GM12878 (cell line): Measurements from ENCODE around the gene NPAS4. TPM values are rescaled to one million over a fixed set of nuclear protein-coding genes. Genes with fewer than 3 reads are reported as not detected.

ENCODE experiments used
- ATAC-seq: fragments of 200-7000 bp; cut with Tn5 transposase; 3 replicates; pipeline ENCODE4 v1.9.1; 2020; ENCODE audit warnings: mild to moderate bottlenecking, moderate library complexity
- BruUV-seq: library from RNA; stranded (reverse); fragments of 400-500 nt; replicated peaks from 2 replicates; lab custom pipeline; 2021; lab: Mats Ljungman, UMichigan
- CTCF ChIA-PET: fragments of 300-600 bp; sonication (Branson Sonifier 250); formaldehyde crosslinking; extraction: SDS; loops from one replicate; lab custom pipeline; 2021; ENCODE audit warnings: inconsistent platforms; lab: Yijun Ruan, JAX
- POLR2A ChIA-PET: fragments of 350-600 bp; formaldehyde crosslinking; extraction: SDS; loops from one replicate; lab custom pipeline; 2021; ENCODE audit warnings: inconsistent platforms; lab: Charles Lee
- RAD21 ChIA-PET: fragments of 300-600 bp; sonication (Branson Sonifier 250); formaldehyde crosslinking; loops from one replicate; lab custom pipeline; 2023; ENCODE audit warnings: antibody characterized with exemption; ENCODE audit not compliant: unreplicated experiment; lab: Charles Lee
- SMC1A ChIA-PET: fragments of 300-600 bp; sonication (Branson Sonifier 250); formaldehyde crosslinking; loops from one replicate; lab custom pipeline; 2023; ENCODE audit not compliant: unreplicated experiment, uncharacterized antibody; lab: Charles Lee
- DNase-seq: peaks from one replicate; pipeline ENCODE4 v3.0.0-alpha.2; 2011; ENCODE audit warnings: low read depth, low spot score
- FAIRE-seq: peaks from 3 replicates; lab custom pipeline; 2011; peaks lifted over from hg19 to GRCh38; lab: Jason Lieb, UNC
- H2AFZ ChIP-seq: 2 replicates; pipeline ENCODE4 v1.6.0; 2011; ENCODE audit warnings: low read depth, low read length, control low read depth; ENCODE audit not compliant: control insufficient read depth
- H3K27ac ChIP-seq: 2 replicates; pipeline ENCODE4 v1.5.1; 2011; ENCODE audit warnings: control low read depth; ENCODE audit not compliant: control insufficient read depth, insufficient read depth
- H3K27me3 ChIP-seq, 2 experiments: replicated peaks in 1 of 2; 2 replicates each; pipeline versions ENCODE4 v1.6.0 to v1.6.1; 2011; ENCODE audit warnings: low read length in 1 of 2; ENCODE audit not compliant: control insufficient read depth in 2 of 2, insufficient read depth in 2 of 2
- H3K36me3 ChIP-seq, 2 experiments: 2 replicates each; pipeline ENCODE4 v1.5.1; 2011; ENCODE audit warnings: low read length in 1 of 2; ENCODE audit not compliant: control insufficient read depth in 2 of 2, insufficient read depth in 2 of 2
- H3K4me1 ChIP-seq: 2 replicates; pipeline ENCODE4 v1.6.1; 2011; ENCODE audit warnings: mild to moderate bottlenecking, low read length, moderate library complexity, mixed read lengths; ENCODE audit not compliant: control insufficient read depth, insufficient read depth
- H3K4me2 ChIP-seq: 2 replicates; pipeline ENCODE4 v1.6.0; 2011; ENCODE audit warnings: control low read depth; ENCODE audit not compliant: control insufficient read depth, insufficient read depth
- H3K4me3 ChIP-seq: fragments of 200-600 bp; sonication (generic); 2 replicates; pipeline ENCODE4 v1.5.1; 2016
- H3K79me2 ChIP-seq: 2 replicates; pipeline ENCODE4 v1.6.0; 2011; ENCODE audit warnings: low read length; ENCODE audit not compliant: control insufficient read depth, insufficient read depth
- H3K9ac ChIP-seq: 2 replicates; pipeline ENCODE4 v1.8.0; 2011; ENCODE audit warnings: low read length, control low read depth, mixed read lengths; ENCODE audit not compliant: control insufficient read depth, insufficient read depth
- H3K9me3 ChIP-seq: replicated peaks from 3 replicates; pipeline ENCODE4 v1.5.1; 2011; ENCODE audit warnings: mild to moderate bottlenecking, low read length; ENCODE audit not compliant: control insufficient read depth, insufficient read depth
- H4K20me1 ChIP-seq: 2 replicates; pipeline ENCODE4 v1.6.0; 2011; ENCODE audit not compliant: control insufficient read depth, insufficient read depth
- FOS ChIP-seq: IDR thresholded peaks from 3 replicates; pipeline ENCODE4 v1.6.1; 2011; ENCODE audit warnings: borderline replicate concordance; ENCODE audit not compliant: insufficient read length; ENCODE audit errors: extremely low read depth
- NFIC ChIP-seq: IDR thresholded peaks from 2 replicates; pipeline ENCODE4 v1.6.1; 2012; ENCODE audit warnings: low read depth, mild to moderate bottlenecking, inconsistent platforms, low read length, moderate library complexity
- NR2C2 ChIP-seq: IDR thresholded peaks from 2 replicates; pipeline ENCODE4 v1.6.1; 2011; ENCODE audit warnings: borderline replicate concordance, low read depth; ENCODE audit not compliant: control insufficient read depth, insufficient read length
- STAT3 ChIP-seq: IDR thresholded peaks from 2 replicates; pipeline ENCODE4 v1.6.1; 2011; ENCODE audit warnings: low read depth, low read length, improper control_type of control experiment
- ZNF24 ChIP-seq: fragments of 450-650 bp; IDR thresholded peaks from 2 replicates; pipeline ENCODE4 v1.6.1; 2017; ENCODE audit warnings: antibody characterized with exemption, mild to moderate bottlenecking
- WGBS: methylation state at CpG from one replicate; pipeline ENCODE4 v1.1.6; 2016; ENCODE audit warnings: low lambda C conversion rate; ENCODE audit not compliant: insufficient replicate concordance, insufficient coverage; ENCODE audit errors: missing lambda C conversion rate; 5-methylcytosine and 5-hydroxymethylcytosine counted together
- in situ Hi-C: fragments of 300-500 bp; cut with MboI; formaldehyde crosslinking; loops from 9 replicates; pipeline ENCODE4 v1.14.3; 2018; ENCODE audit warnings: mixed read lengths
- intact Hi-C: fragments of 100-400 bp; cut with micrococcal nuclease; formaldehyde crosslinking; loops from one replicate; pipeline ENCODE4 v1.14.2; 2022; ENCODE audit not compliant: unreplicated experiment
- polyA plus RNA-seq, 11 experiments: library from polyadenylated mRNA; depleted of rRNA in 4 of 11; unstranded in 6 of 11; stranded (reverse) in 5 of 11; fragments of >200 nt; fragmentation: Nextera tagmentation in 4 of 11; fragmentation: Illumina TruSeq in 1 of 11; extraction: Ambion mirVana in 4 of 11; extraction: Trizol in 1 of 11; gene quantifications; 1 replicate in 1 of 11; 2 replicates in 10 of 11; pipeline versions ENCODE4 v1.2.1 to v1.2.3, GENCODE V29; 2011 to 2016; ENCODE audit warnings: inconsistent platforms in 2 of 11, missing spikeins in 2 of 11, low read depth in 1 of 11
- small RNA-seq: library from RNA; depleted of rRNA; stranded (forward); fragments of <200 nt; gene quantifications from one replicate; pipeline ENCODE3, GENCODE V24; 2014
- total RNA-seq, 4 experiments: library from RNA; depleted of rRNA in 3 of 4; stranded (reverse); fragments of >200 nt in 3 of 4; fragmentation: Illumina TruSeq in 1 of 4; extraction: Trizol in 1 of 4; gene quantifications; 2 replicates each; pipeline versions ENCODE4 v1.2.1 to v1.2.3, GENCODE V29; 2013 to 2021
- TF ChIP-seq, protein P1 (sequence below): fragments of 450-650 bp; IDR thresholded peaks from 2 replicates; pipeline ENCODE4 v1.6.1; 2017; ENCODE audit warnings: low read depth, mild to moderate bottlenecking, moderate library complexity

Gene NPAS4
- total and polyA plus RNA-seq, 10 of the 15 experiments (the other 5 are each of a cell fraction or from before 2014, with no cell fraction given) = 0.03 to 0.18 (median 0.06) TPM; not detected in 7

- no TSS peak for BruUV-seq
- SMC1A ChIA-PET = no interaction called here
- in situ Hi-C loops = no loop called here
- no peak overlapping the region for H3K9ac ChIP-seq
- ATAC-seq (no peak), DNase-seq (no peak), FAIRE-seq (no peak)
- H3K27ac ChIP-seq = no peak overlapping the region
- intact Hi-C loops = no loop called here
- no peak overlapping the region for H3K4me3 ChIP-seq
- H3K36me3 ChIP-seq = no peaks in the 10 kb centered on the region
- H3K9me3 ChIP-seq = no peaks in the 10 kb centered on the region
- peaks cover 12% of the 10 kb centered on the region for H3K79me2 ChIP-seq
- no peaks in the 10 kb centered on the region for H4K20me1 ChIP-seq
- CTCF ChIA-PET = no interaction called here
- TF ChIP-seq NR2C2 (no peak), NFIC (no peak), ZNF24 (no peak), FOS (no peak), STAT3 (no peak)
- TF ChIP-seq, protein P1, sequence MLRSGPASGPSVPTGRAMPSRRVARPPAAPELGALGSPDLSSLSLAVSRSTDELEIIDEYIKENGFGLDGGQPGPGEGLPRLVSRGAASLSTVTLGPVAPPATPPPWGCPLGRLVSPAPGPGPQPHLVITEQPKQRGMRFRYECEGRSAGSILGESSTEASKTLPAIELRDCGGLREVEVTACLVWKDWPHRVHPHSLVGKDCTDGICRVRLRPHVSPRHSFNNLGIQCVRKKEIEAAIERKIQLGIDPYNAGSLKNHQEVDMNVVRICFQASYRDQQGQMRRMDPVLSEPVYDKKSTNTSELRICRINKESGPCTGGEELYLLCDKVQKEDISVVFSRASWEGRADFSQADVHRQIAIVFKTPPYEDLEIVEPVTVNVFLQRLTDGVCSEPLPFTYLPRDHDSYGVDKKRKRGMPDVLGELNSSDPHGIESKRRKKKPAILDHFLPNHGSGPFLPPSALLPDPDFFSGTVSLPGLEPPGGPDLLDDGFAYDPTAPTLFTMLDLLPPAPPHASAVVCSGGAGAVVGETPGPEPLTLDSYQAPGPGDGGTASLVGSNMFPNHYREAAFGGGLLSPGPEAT = no peak
- TF ChIP-seq, all 136 proteins: peak for 0
- Histone ChIP-seq H3K27me3 (no peaks in the 10 kb centered on the region), H2AFZ (no peak overlapping the region), H3K4me2 (no peak overlapping the region), H3K4me1 (no peaks in the 10 kb centered on the region)
- WGBS = 93% methylated on average over 39 of the region's 44 CpGs
- ChIA-PET POLR2A (no interaction called here), RAD21 (no interaction called here)
Measured at GRCh38 chr11:66475349-66476172, 54.7 kb downstream of the NPAS4 start.

Small RNAs within 50 kb of the gene (small RNA-seq; reads per million reads assigned to genes)
- gene RF00017 = not detected
- not detected for gene RF00416
- not detected for gene RNU1-84P

Other genes starting within 250 kb of the NPAS4 start
Only the 7 nearest of the 21 such genes appear.
- gene RIN1, start 84.6 kb upstream of the NPAS4 start, total RNA-seq (2014; rRNA removed) = 0.11 and 0.49 TPM in 2 replicates
- gene RIN1, start 84.6 kb upstream of the NPAS4 start, total RNA-seq (2014; rRNA removed; fragmentation: Illumina TruSeq; extraction: Trizol) = 0.09 and 0.13 TPM in 2 replicates
- 0.48 and 0.69 TPM in 2 replicates for gene RIN1, start 84.6 kb upstream of the NPAS4 start, total RNA-seq (2021)
- 0.04 and 0.22 TPM in 2 replicates for gene RIN1, start 84.6 kb upstream of the NPAS4 start, polyA plus RNA-seq (2011; rRNA removed)
- gene RIN1, start 84.6 kb upstream of the NPAS4 start, polyA plus RNA-seq (2014; fragmentation: Illumina TruSeq; extraction: Trizol) = 0.41 TPM in 1 of 2 replicates, not detected in the other
- under 1 TPM in 1 of 2 experiments, not detected in 1; 0.04 TPM for gene RIN1, start 84.6 kb upstream of the NPAS4 start, polyA plus RNA-seq (2014; fragmentation: Nextera tagmentation; extraction: Ambion mirVana)
- gene RIN1, start 84.6 kb upstream of the NPAS4 start, polyA plus RNA-seq (2014; rRNA removed) = 0.47 and 0.54 TPM in 2 replicates
- gene RIN1, start 84.6 kb upstream of the NPAS4 start, polyA plus RNA-seq (2016; fragmentation: Nextera tagmentation; extraction: Ambion mirVana) = under 1 TPM; 0.15 to 0.43 TPM
- gene BRMS1, start 75.9 kb upstream of the NPAS4 start, total RNA-seq (2014; rRNA removed) = 63.5 and 64.0 TPM in 2 replicates
- 38.7 and 42.4 TPM in 2 replicates for gene BRMS1, start 75.9 kb upstream of the NPAS4 start, total RNA-seq (2014; rRNA removed; fragmentation: Illumina TruSeq; extraction: Trizol)
- 49.6 and 54.7 TPM in 2 replicates for gene BRMS1, start 75.9 kb upstream of the NPAS4 start, total RNA-seq (2021)
- 28.9 and 33.7 TPM in 2 replicates for gene BRMS1, start 75.9 kb upstream of the NPAS4 start, polyA plus RNA-seq (2011; rRNA removed)
- 11.6 and 29.1 TPM in 2 replicates for gene BRMS1, start 75.9 kb upstream of the NPAS4 start, polyA plus RNA-seq (2014; fragmentation: Illumina TruSeq; extraction: Trizol)
- 1 to 10 TPM; 2.1 to 8.6 TPM for gene BRMS1, start 75.9 kb upstream of the NPAS4 start, polyA plus RNA-seq (2014; fragmentation: Nextera tagmentation; extraction: Ambion mirVana)
- gene BRMS1, start 75.9 kb upstream of the NPAS4 start, polyA plus RNA-seq (2014; rRNA removed) = 58.6 and 59.9 TPM in 2 replicates
- 10 to 100 TPM; 82.5 to 85.3 TPM for gene BRMS1, start 75.9 kb upstream of the NPAS4 start, polyA plus RNA-seq (2016; fragmentation: Nextera tagmentation; extraction: Ambion mirVana)
- 6.3 and 7.2 TPM in 2 replicates for gene B4GAT1, start 73.4 kb upstream of the NPAS4 start, total RNA-seq (2014; rRNA removed)
- 2.3 and 2.4 TPM in 2 replicates for gene B4GAT1, start 73.4 kb upstream of the NPAS4 start, total RNA-seq (2014; rRNA removed; fragmentation: Illumina TruSeq; extraction: Trizol)
- gene B4GAT1, start 73.4 kb upstream of the NPAS4 start, total RNA-seq (2021) = 5.7 and 5.9 TPM in 2 replicates
- 2.1 and 3.6 TPM in 2 replicates for gene B4GAT1, start 73.4 kb upstream of the NPAS4 start, polyA plus RNA-seq (2011; rRNA removed)
- 1.4 and 1.9 TPM in 2 replicates for gene B4GAT1, start 73.4 kb upstream of the NPAS4 start, polyA plus RNA-seq (2014; fragmentation: Illumina TruSeq; extraction: Trizol)
- 1 to 10 TPM in 1 of 2 experiments, under 1 TPM in 1; 0.55 to 1.5 TPM for gene B4GAT1, start 73.4 kb upstream of the NPAS4 start, polyA plus RNA-seq (2014; fragmentation: Nextera tagmentation; extraction: Ambion mirVana)
- 5.0 and 5.7 TPM in 2 replicates for gene B4GAT1, start 73.4 kb upstream of the NPAS4 start, polyA plus RNA-seq (2014; rRNA removed)
- 10 to 100 TPM in 1 of 2 experiments, 1 to 10 TPM in 1; 9.4 to 11.1 TPM for gene B4GAT1, start 73.4 kb upstream of the NPAS4 start, polyA plus RNA-seq (2016; fragmentation: Nextera tagmentation; extraction: Ambion mirVana)
- 2.2 TPM in 2 replicates for gene SLC29A2, start 49.3 kb upstream of the NPAS4 start, total RNA-seq (2014; rRNA removed)
- gene SLC29A2, start 49.3 kb upstream of the NPAS4 start, total RNA-seq (2014; rRNA removed; fragmentation: Illumina TruSeq; extraction: Trizol) = 1.5 TPM in 2 replicates
- gene SLC29A2, start 49.3 kb upstream of the NPAS4 start, total RNA-seq (2021) = 4.7 and 6.0 TPM in 2 replicates
- gene SLC29A2, start 49.3 kb upstream of the NPAS4 start, polyA plus RNA-seq (2011; rRNA removed) = 1.5 and 3.4 TPM in 2 replicates
- 2.7 and 3.5 TPM in 2 replicates for gene SLC29A2, start 49.3 kb upstream of the NPAS4 start, polyA plus RNA-seq (2014; fragmentation: Illumina TruSeq; extraction: Trizol)
- under 1 TPM; 0.27 to 0.44 TPM for gene SLC29A2, start 49.3 kb upstream of the NPAS4 start, polyA plus RNA-seq (2014; fragmentation: Nextera tagmentation; extraction: Ambion mirVana)
- 7.5 and 7.7 TPM in 2 replicates for gene SLC29A2, start 49.3 kb upstream of the NPAS4 start, polyA plus RNA-seq (2014; rRNA removed)
- gene SLC29A2, start 49.3 kb upstream of the NPAS4 start, polyA plus RNA-seq (2016; fragmentation: Nextera tagmentation; extraction: Ambion mirVana) = 1 to 10 TPM; 1.9 to 2.1 TPM
- 109 and 114 TPM in 2 replicates for gene MRPL11, start 17.8 kb downstream of the NPAS4 start, total RNA-seq (2014; rRNA removed)
- gene MRPL11, start 17.8 kb downstream of the NPAS4 start, total RNA-seq (2014; rRNA removed; fragmentation: Illumina TruSeq; extraction: Trizol) = 62.0 and 76.2 TPM in 2 replicates
- 110 and 115 TPM in 2 replicates for gene MRPL11, start 17.8 kb downstream of the NPAS4 start, total RNA-seq (2021)
- gene MRPL11, start 17.8 kb downstream of the NPAS4 start, polyA plus RNA-seq (2011; rRNA removed) = 95.8 and 108 TPM in 2 replicates
- 61.9 and 87.0 TPM in 2 replicates for gene MRPL11, start 17.8 kb downstream of the NPAS4 start, polyA plus RNA-seq (2014; fragmentation: Illumina TruSeq; extraction: Trizol)
- gene MRPL11, start 17.8 kb downstream of the NPAS4 start, polyA plus RNA-seq (2014; fragmentation: Nextera tagmentation; extraction: Ambion mirVana) = 10 to 100 TPM; 43.5 to 80.9 TPM
- gene MRPL11, start 17.8 kb downstream of the NPAS4 start, polyA plus RNA-seq (2014; rRNA removed) = 161 and 178 TPM in 2 replicates
- gene MRPL11, start 17.8 kb downstream of the NPAS4 start, polyA plus RNA-seq (2016; fragmentation: Nextera tagmentation; extraction: Ambion mirVana) = 100 to 1,000 TPM; 242 to 248 TPM
- 0.98 and 1.1 TPM in 2 replicates for gene PELI3, start 45.9 kb downstream of the NPAS4 start, total RNA-seq (2014; rRNA removed)
- gene PELI3, start 45.9 kb downstream of the NPAS4 start, total RNA-seq (2014; rRNA removed; fragmentation: Illumina TruSeq; extraction: Trizol) = 0.54 and 0.97 TPM in 2 replicates
- 1.5 and 1.8 TPM in 2 replicates for gene PELI3, start 45.9 kb downstream of the NPAS4 start, total RNA-seq (2021)
- gene PELI3, start 45.9 kb downstream of the NPAS4 start, polyA plus RNA-seq (2011; rRNA removed) = 0.66 and 1.0 TPM in 2 replicates
- 0.21 and 0.29 TPM in 2 replicates for gene PELI3, start 45.9 kb downstream of the NPAS4 start, polyA plus RNA-seq (2014; fragmentation: Illumina TruSeq; extraction: Trizol)
- gene PELI3, start 45.9 kb downstream of the NPAS4 start, polyA plus RNA-seq (2014; fragmentation: Nextera tagmentation; extraction: Ambion mirVana) = under 1 TPM; 0.14 to 0.20 TPM
- 0.86 and 1.1 TPM in 2 replicates for gene PELI3, start 45.9 kb downstream of the NPAS4 start, polyA plus RNA-seq (2014; rRNA removed)
- under 1 TPM; 0.53 to 0.78 TPM for gene PELI3, start 45.9 kb downstream of the NPAS4 start, polyA plus RNA-seq (2016; fragmentation: Nextera tagmentation; extraction: Ambion mirVana)
- gene DPP3, start 59.4 kb downstream of the NPAS4 start, total RNA-seq (2014; rRNA removed) = 114 and 117 TPM in 2 replicates
- 44.6 and 47.9 TPM in 2 replicates for gene DPP3, start 59.4 kb downstream of the NPAS4 start, total RNA-seq (2014; rRNA removed; fragmentation: Illumina TruSeq; extraction: Trizol)
- 86.4 and 102 TPM in 2 replicates for gene DPP3, start 59.4 kb downstream of the NPAS4 start, total RNA-seq (2021)
- 34.9 and 73.1 TPM in 2 replicates for gene DPP3, start 59.4 kb downstream of the NPAS4 start, polyA plus RNA-seq (2011; rRNA removed)
- 33.5 and 51.2 TPM in 2 replicates for gene DPP3, start 59.4 kb downstream of the NPAS4 start, polyA plus RNA-seq (2014; fragmentation: Illumina TruSeq; extraction: Trizol)
- 1 to 10 TPM; 6.0 to 6.3 TPM for gene DPP3, start 59.4 kb downstream of the NPAS4 start, polyA plus RNA-seq (2014; fragmentation: Nextera tagmentation; extraction: Ambion mirVana)
- 79.7 and 83.1 TPM in 2 replicates for gene DPP3, start 59.4 kb downstream of the NPAS4 start, polyA plus RNA-seq (2014; rRNA removed)
- 10 to 100 TPM; 85.6 to 95.7 TPM for gene DPP3, start 59.4 kb downstream of the NPAS4 start, polyA plus RNA-seq (2016; fragmentation: Nextera tagmentation; extraction: Ambion mirVana)